Stimulated activated CD4-positive, alpha-beta T cell treated with anti-CD3 and anti-CD28 coated beads, Interleukin-4, amount 100 ng/mL, for 4 hours (primary cell): ENCODE data around the gene EPHA2.
A peak's percentile ranks its signal among the peaks of the same experiment; 100 is the strongest.

Experiments used
- DNase-seq, 2 experiments: peaks; one replicate each; pipeline ENCODE4 v3.0.0-alpha.2; 2020

EPHA2 gene

GRCh38 chr1:16133007-16133961 is 22.6 kb downstream of the EPHA2 start:
- no peak for DNase-seq

- DNase-seq: no peak
Measured at GRCh38 chr1:16132325-16132785, 23.5 kb downstream of the EPHA2 start.

GRCh38 chr1:16131636-16132324 is 24.1 kb downstream of the EPHA2 start:
- DNase-seq: no peak

GRCh38 chr1:16130827-16131226 is 25.0 kb downstream of the EPHA2 start:
- DNase-seq: no peak

GRCh38 chr1:16129921-16130543 is 25.8 kb downstream of the EPHA2 start:
- DNase-seq: no peak

GRCh38 chr1:16129316-16129715 is 26.6 kb downstream of the EPHA2 start:
- DNase-seq: no peak

- no peak for DNase-seq
Measured at GRCh38 chr1:16128338-16128741, 27.5 kb downstream of the EPHA2 start.

- DNase-seq: no peak
Measured at GRCh38 chr1:16127676-16128337, 28.1 kb downstream of the EPHA2 start.

- DNase-seq: no peak
Measured at GRCh38 chr1:16126743-16127515, 28.9 kb downstream of the EPHA2 start.

GRCh38 chr1:16126160-16126559 is 29.7 kb downstream of the EPHA2 start:
- DNase-seq: no peak

- no peak for DNase-seq
Measured at GRCh38 chr1:16125483-16125882, 30.4 kb downstream of the EPHA2 start.

- no peak for DNase-seq
Measured at GRCh38 chr1:16125088-16125470, 30.8 kb downstream of the EPHA2 start.

GRCh38 chr1:16124377-16125087 is 31.3 kb downstream of the EPHA2 start:
- DNase-seq: no peak

- peak in 1 of 2 experiments; percentile 31 for DNase-seq
Measured at GRCh38 chr1:16122916-16123315, 33.0 kb downstream of the EPHA2 start.

- no peak for DNase-seq
Measured at GRCh38 chr1:16122350-16122881, 33.5 kb downstream of the EPHA2 start.

- DNase-seq: no peak
Measured at GRCh38 chr1:16120940-16121410, 34.9 kb downstream of the EPHA2 start.

GRCh38 chr1:16120407-16120806 is 35.5 kb downstream of the EPHA2 start:
- no peak for DNase-seq

- DNase-seq: no peak
Measured at GRCh38 chr1:16119926-16120325, 35.9 kb downstream of the EPHA2 start.

GRCh38 chr1:16119504-16119903 is 36.4 kb downstream of the EPHA2 start:
- DNase-seq: no peak

GRCh38 chr1:16118706-16119105 is 37.2 kb downstream of the EPHA2 start:
- DNase-seq: no peak

GRCh38 chr1:16117936-16118335 is 37.9 kb downstream of the EPHA2 start:
- DNase-seq: no peak
